BE2C (cell line): ENCODE data around the gene DLG3.

Experiments
- DNase-seq: peaks from one replicate; pipeline ENCODE4 v3.0.0-alpha.2; 2020
- H3K27me3 ChIP-seq: fragments of 250-450 bp; sonication (Bioruptor Pico); 2 replicates; pipeline ENCODE4 v1.5.1; 2020; ENCODE audit warnings: mild to moderate bottlenecking
- H3K36me3 ChIP-seq: fragments of 250-450 bp; sonication (Bioruptor Pico); 2 replicates; pipeline ENCODE4 v1.5.1; 2020; ENCODE audit warnings: mild to moderate bottlenecking
- H3K4me1 ChIP-seq: fragments of 250-450 bp; sonication (Bioruptor Pico); 2 replicates; pipeline ENCODE4 v1.5.1; 2020
- H3K4me3 ChIP-seq: 2 replicates; pipeline ENCODE4 v1.5.1; 2011; ENCODE audit warnings: low read depth, low read length
- H3K9me3 ChIP-seq: fragments of 250-450 bp; sonication (Bioruptor Pico); 2 replicates; pipeline ENCODE4 v1.5.1; 2020
- TF ChIP-seq, protein P1 (sequence below): IDR thresholded peaks from 2 replicates; pipeline ENCODE4 v1.5.1; 2012; ENCODE audit warnings: mild to moderate bottlenecking, low read depth, low read length

The DLG3 gene

DNA sequence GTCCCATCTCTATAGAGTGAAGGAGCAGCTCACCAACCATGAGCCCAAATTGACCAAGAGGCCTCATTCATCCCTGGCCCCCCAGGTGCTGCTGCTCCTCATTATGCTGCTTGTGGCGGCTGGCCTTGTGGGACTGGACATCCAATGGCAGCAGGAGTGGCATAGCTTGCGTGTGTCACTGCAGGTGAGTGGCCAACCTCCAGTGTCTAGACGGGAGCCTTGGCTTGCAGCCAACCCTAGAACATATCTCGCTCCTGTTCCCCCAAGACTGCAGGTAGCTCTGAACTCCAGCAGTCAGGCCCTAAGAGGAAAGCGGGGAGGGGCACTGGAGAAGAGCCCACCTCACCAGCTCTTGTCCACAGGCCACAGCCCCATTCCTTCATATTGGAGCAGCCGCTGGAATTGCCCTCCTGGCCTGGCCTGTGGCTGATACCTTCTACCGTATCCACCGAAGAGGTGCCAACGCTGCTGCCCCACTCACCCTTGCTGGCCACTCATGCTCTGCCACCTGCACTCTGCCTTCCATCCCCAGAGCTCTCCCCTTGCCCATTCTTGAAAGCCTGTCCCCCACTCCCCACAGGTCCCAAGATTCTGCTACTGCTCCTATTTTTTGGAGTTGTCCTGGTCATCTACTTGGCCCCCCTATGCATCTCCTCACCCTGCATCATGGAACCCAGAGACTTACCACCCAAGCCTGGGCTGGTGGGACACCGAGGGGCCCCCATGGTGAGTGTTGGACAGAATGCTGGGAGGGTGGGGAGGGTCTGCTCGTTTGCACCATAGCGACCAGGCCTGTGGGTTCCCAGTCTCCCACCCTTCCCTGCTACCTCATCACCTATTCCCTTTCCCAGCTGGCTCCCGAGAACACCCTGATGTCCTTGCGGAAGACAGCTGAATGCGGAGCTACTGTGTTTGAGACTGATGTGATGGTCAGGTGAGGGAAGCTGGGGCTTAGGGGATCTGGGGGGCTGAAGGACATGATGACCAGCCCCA lies 18.1 kb upstream of the DLG3 start:
- H3K36me3 ChIP-seq = no peaks in the 10 kb centered on the region
- DNase-seq = no peak
- H3K4me3 ChIP-seq = no peak overlapping the region
- TF ChIP-seq, protein P1, sequence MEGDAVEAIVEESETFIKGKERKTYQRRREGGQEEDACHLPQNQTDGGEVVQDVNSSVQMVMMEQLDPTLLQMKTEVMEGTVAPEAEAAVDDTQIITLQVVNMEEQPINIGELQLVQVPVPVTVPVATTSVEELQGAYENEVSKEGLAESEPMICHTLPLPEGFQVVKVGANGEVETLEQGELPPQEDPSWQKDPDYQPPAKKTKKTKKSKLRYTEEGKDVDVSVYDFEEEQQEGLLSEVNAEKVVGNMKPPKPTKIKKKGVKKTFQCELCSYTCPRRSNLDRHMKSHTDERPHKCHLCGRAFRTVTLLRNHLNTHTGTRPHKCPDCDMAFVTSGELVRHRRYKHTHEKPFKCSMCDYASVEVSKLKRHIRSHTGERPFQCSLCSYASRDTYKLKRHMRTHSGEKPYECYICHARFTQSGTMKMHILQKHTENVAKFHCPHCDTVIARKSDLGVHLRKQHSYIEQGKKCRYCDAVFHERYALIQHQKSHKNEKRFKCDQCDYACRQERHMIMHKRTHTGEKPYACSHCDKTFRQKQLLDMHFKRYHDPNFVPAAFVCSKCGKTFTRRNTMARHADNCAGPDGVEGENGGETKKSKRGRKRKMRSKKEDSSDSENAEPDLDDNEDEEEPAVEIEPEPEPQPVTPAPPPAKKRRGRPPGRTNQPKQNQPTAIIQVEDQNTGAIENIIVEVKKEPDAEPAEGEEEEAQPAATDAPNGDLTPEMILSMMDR = no peak
- H3K9me3 ChIP-seq = no peaks in the 10 kb centered on the region
- H3K27me3 ChIP-seq = no peaks in the 10 kb centered on the region
- H3K4me1 ChIP-seq = no peaks in the 10 kb centered on the region

GRCh38 chrX:70427365-70427764 lies 17.3 kb upstream of the DLG3 start:
- TF ChIP-seq, protein P1 = no peak
- no peak for DNase-seq
- H3K4me1 ChIP-seq = no peaks in the 10 kb centered on the region
- H3K9me3 ChIP-seq = no peaks in the 10 kb centered on the region
- H3K4me3 ChIP-seq = no peak overlapping the region
- no peaks in the 10 kb centered on the region for H3K27me3 ChIP-seq
- H3K36me3 ChIP-seq = no peaks in the 10 kb centered on the region

GRCh38 chrX:70429759-70430158 lies 14.9 kb upstream of the DLG3 start:
- Histone ChIP-seq H3K36me3 (no peaks in the 10 kb centered on the region), H3K4me1 (no peaks in the 10 kb centered on the region), H3K4me3 (no peak overlapping the region), H3K9me3 (no peaks in the 10 kb centered on the region), H3K27me3 (no peaks in the 10 kb centered on the region)
- TF ChIP-seq, protein P1 = no peak
- DNase-seq = no peak

DNA sequence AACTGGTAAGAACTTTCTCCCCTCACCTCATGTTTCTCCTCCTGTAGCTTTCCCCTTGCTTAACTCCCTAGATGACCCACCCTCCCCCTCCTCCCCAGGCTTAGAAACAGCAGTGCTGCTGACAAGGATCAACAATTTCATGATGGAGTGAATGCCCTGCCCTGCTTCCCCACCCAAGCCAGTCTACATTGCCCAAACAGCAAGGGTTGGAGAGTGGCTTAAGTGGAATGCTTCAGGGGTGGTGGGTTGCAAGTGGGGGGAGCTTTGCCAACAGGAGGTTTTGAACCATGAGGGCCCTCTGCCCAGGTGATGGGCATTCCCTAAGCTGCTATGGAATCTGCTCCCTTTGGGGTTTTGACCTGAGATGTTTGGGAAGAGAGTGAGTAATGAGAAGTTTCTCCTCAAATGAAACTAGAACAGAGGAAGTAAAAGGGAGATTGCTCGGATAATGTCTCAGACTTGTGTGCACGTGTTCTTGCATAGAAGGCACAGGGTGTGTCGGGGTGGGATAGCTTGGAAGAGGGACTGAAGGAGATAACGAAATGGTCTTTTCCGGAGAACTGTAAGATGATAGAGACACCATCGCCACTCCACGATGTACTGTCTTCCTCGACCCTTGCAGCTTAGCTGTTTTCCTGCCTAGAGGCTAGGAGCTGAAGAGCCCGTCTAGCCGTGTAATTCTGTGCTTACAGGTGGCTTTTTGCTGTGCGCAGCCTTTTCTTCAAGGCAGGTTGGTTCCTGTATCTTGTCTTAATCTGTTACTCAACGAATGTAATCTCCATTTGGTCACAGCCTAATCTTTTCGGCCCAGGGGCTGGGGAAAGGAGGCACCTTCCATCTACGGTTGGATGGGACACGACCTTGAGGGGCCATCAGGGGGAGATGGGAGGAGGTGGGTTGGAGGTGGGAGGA lies 11.4 kb upstream of the DLG3 start:
- peak overlapping the region; percentile 34 for H3K4me3 ChIP-seq
- no peaks in the 10 kb centered on the region for H3K9me3 ChIP-seq
- no peaks in the 10 kb centered on the region for H3K27me3 ChIP-seq
- TF ChIP-seq, protein P1 = no peak
- no peak for DNase-seq
- H3K4me1 ChIP-seq = no peaks in the 10 kb centered on the region
- no peaks in the 10 kb centered on the region for H3K36me3 ChIP-seq

DNA sequence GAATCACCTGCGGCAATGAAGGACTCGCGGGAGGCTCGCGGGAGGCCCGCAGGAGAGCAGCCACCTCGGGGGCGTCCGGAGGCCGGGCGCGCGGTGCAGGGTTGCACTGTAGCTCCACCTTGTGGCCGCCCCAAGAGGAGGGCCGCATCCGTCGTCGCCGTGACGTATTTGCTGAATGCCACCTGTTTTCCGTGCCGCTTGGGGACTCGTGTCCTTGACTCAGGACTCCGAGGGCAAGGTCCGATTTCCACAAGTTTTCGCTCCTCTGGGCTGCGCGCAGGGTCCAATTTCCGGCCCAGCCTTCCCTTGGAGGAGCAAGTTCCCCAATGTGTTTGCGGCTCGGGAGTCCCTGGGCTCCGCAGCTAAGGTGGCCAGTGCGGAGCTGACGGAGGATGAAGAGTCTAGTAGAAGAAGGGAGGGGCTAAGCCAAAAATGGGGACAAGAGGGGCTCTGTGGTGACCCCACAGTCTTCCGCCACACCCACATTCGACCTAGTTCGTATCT lies 10.7 kb upstream of the DLG3 start:
- no peaks in the 10 kb centered on the region for H3K27me3 ChIP-seq
- H3K9me3 ChIP-seq = no peaks in the 10 kb centered on the region
- H3K36me3 ChIP-seq = no peaks in the 10 kb centered on the region
- TF ChIP-seq, protein P1 = peak; percentile 54
- peak; percentile 74 for DNase-seq
- no peaks in the 10 kb centered on the region for H3K4me1 ChIP-seq
- peak overlapping the region; percentile 79 for H3K4me3 ChIP-seq
